PC-3 (cell line): ENCODE data around the gene ATF7IP2.

Experiments
- CTCF ChIP-seq: fragments of 300-600 bp; sonication (generic); conservative IDR thresholded peaks from 2 replicates; pipeline ENCODE4 v1.5.1; 2017; ENCODE audit warnings: antibody characterized with exemption, low read depth, mild to moderate bottlenecking, low read length
- EZH2 ChIP-seq: fragments of 300-600 bp; sonication (generic); IDR thresholded peaks from one replicate; pipeline ENCODE4 v1.6.1; 2017; ENCODE audit warnings: antibody characterized with exemption, mild to moderate bottlenecking, low read length; ENCODE audit not compliant: unreplicated experiment
- EZH2phosphoT487 ChIP-seq: fragments of 300-600 bp; sonication (generic); IDR thresholded peaks from 2 replicates; pipeline ENCODE4 v1.6.1; 2018; ENCODE audit warnings: mild to moderate bottlenecking, antibody characterized with exemption, low read length, borderline replicate concordance

GRCh38 chr16:10501016-10501607 is 115.3 kb downstream of the ATF7IP2 start:
- TF ChIP-seq CTCF (no peak), EZH2 (no peak), EZH2phosphoT487 (no peak)
